PFSK-1 (cell line): ENCODE data around the gene DPP4.

Experiments used
- FOXP2 ChIP-seq: optimal IDR thresholded peaks from 2 replicates; pipeline ENCODE3; 2011; ENCODE audit warnings: borderline replicate concordance, control low read depth, inconsistent platforms; ENCODE audit not compliant: insufficient read depth; ENCODE audit errors: extremely low read length, extremely low read depth
- POLR2AphosphoS5 ChIP-seq: IDR thresholded peaks from 2 replicates; pipeline ENCODE4 v1.6.1; 2012; ENCODE audit warnings: low read depth, mild to moderate bottlenecking, control low read depth, low read length, moderate library complexity
- SIN3A ChIP-seq: IDR thresholded peaks from 2 replicates; pipeline ENCODE4 v1.6.1; 2012; ENCODE audit warnings: mild to moderate bottlenecking, low read length, moderate library complexity, borderline replicate concordance; ENCODE audit not compliant: insufficient read depth
- TAF1 ChIP-seq: IDR thresholded peaks from 2 replicates; pipeline ENCODE4 v1.6.1; 2012; ENCODE audit warnings: low read length, control low read depth, borderline replicate concordance; ENCODE audit not compliant: insufficient read depth
- TF ChIP-seq, protein P1 (sequence below), 2 experiments: IDR thresholded peaks; 2 replicates each; pipeline versions ENCODE4 v1.6.1 to v1.8.0; 2011 to 2012; ENCODE audit warnings: low read depth in 2 of 2, low read length in 2 of 2, control low read depth in 1 of 2, inconsistent platforms in 1 of 2, mild to moderate bottlenecking in 1 of 2, moderate library complexity in 1 of 2; ENCODE audit not compliant: insufficient read depth in 1 of 2

DNA sequence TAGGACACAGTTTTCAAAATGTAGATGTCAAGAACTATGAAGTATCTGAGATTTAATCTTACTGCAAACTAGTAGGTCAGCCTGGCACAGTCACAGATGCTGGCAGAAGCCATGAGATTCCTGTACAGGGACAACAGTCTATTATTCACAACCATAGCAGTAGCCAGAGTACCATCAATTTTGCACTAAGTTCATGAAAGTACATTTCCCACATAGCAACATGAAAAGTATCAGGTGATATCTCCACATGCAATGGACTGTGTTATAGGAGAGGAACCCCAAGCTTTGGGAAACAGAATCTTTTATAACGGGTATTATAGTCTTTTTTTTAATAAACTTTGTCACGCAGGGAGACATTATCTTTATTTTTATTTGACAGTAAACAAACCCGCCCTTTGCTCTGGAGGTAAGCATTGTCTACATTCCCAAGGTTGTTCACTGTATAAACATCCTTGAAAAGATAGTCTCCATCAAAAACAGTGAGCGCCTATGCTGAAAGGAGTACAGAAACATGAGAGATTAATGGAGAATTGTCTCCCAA is 33.4 kb upstream of the DPP4 start:
- TF ChIP-seq, protein P1, sequence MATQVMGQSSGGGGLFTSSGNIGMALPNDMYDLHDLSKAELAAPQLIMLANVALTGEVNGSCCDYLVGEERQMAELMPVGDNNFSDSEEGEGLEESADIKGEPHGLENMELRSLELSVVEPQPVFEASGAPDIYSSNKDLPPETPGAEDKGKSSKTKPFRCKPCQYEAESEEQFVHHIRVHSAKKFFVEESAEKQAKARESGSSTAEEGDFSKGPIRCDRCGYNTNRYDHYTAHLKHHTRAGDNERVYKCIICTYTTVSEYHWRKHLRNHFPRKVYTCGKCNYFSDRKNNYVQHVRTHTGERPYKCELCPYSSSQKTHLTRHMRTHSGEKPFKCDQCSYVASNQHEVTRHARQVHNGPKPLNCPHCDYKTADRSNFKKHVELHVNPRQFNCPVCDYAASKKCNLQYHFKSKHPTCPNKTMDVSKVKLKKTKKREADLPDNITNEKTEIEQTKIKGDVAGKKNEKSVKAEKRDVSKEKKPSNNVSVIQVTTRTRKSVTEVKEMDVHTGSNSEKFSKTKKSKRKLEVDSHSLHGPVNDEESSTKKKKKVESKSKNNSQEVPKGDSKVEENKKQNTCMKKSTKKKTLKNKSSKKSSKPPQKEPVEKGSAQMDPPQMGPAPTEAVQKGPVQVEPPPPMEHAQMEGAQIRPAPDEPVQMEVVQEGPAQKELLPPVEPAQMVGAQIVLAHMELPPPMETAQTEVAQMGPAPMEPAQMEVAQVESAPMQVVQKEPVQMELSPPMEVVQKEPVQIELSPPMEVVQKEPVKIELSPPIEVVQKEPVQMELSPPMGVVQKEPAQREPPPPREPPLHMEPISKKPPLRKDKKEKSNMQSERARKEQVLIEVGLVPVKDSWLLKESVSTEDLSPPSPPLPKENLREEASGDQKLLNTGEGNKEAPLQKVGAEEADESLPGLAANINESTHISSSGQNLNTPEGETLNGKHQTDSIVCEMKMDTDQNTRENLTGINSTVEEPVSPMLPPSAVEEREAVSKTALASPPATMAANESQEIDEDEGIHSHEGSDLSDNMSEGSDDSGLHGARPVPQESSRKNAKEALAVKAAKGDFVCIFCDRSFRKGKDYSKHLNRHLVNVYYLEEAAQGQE (IDR thresholded peaks at IDR 0.05; ENCODE audit: insufficient read depth in 1 of 2, low read depth in 2 of 2, low read length in 2 of 2), result no peak
- TF ChIP-seq TAF1, result no peak
- TF ChIP-seq POLR2AphosphoS5, result no peak
- TF ChIP-seq SIN3A, result no peak
- no peak for TF ChIP-seq FOXP2
